Measurements from ENCODE around the gene TNPO3. TPM values are rescaled to one million over a fixed set of nuclear protein-coding genes. Genes with fewer than 3 reads are reported as not detected.
A peak's percentile ranks its signal among the peaks of the same experiment; 100 is the strongest.

Gene TNPO3
- total RNA-seq, 2 experiments from 2014 or later = 57.7 to 60.5 TPM

GRCh38 chr7:128955981-128956380 is 98.9 kb downstream of the TNPO3 start:
- ATAC-seq = no peak
- Mint-ChIP-seq H3K9me3 (ENCODE audit: low read depth) (no peaks in the 10 kb centered on the region), H3K4me3 (no peak overlapping the region), H3K36me3 (ENCODE audit: low read depth) (peaks cover 58% of the 10 kb centered on the region), H3K4me1 (peaks cover 22% of the 10 kb centered on the region), H3K27ac (no peak overlapping the region), H3K27me3 (no peaks in the 10 kb centered on the region)
- no peak for DNase-seq
- CTCF ChIA-PET = interaction anchor here (0.6 kb wide), 1 partner anchor 72 kb away, joined by 3 read pairs; no protein-coding TSS in a partner anchor
- intact Hi-C loops (cut with DNase I, micrococcal nuclease) = no loop called here
- POLR2A ChIA-PET = no interaction called here

GRCh38 chr7:128954830-128955802 is 99.8 kb downstream of the TNPO3 start:
- Mint-ChIP-seq H3K27ac (no peak overlapping the region), H3K27me3 (no peaks in the 10 kb centered on the region), H3K4me3 (no peak overlapping the region), H3K36me3 (ENCODE audit: low read depth) (peaks cover 61% of the 10 kb centered on the region), H3K4me1 (peaks cover 22% of the 10 kb centered on the region), H3K9me3 (ENCODE audit: low read depth) (no peaks in the 10 kb centered on the region)
- DNase-seq (no peak), ATAC-seq (no peak)
- ChIA-PET POLR2A (no interaction called here), CTCF (interaction anchor here (0.6 to 1.0 kb wide), 3 partner anchors 69 to 178 kb away, joined by 3 read pairs; no protein-coding TSS in a partner anchor)
- intact Hi-C loops (cut with DNase I, micrococcal nuclease) = no loop called here

- ATAC-seq (peak; percentile 67), DNase-seq (no peak)
- H3K27me3 Mint-ChIP-seq = no peaks in the 10 kb centered on the region
- no peak overlapping the region for H3K4me3 Mint-ChIP-seq
- H3K9me3 Mint-ChIP-seq (ENCODE audit: low read depth) = no peaks in the 10 kb centered on the region
- H3K4me1 Mint-ChIP-seq = peaks cover 13% of the 10 kb centered on the region
- H3K27ac Mint-ChIP-seq = no peak overlapping the region
- intact Hi-C loops (cut with DNase I, micrococcal nuclease) = no loop called here
- ChIA-PET CTCF (interaction anchor here (0.7 to 1.2 kb wide), 3 partner anchors 9 to 179 kb away, joined by 3 read pairs; no protein-coding TSS in a partner anchor), POLR2A (no interaction called here)
- H3K36me3 Mint-ChIP-seq (ENCODE audit: low read depth) = peaks cover 53% of the 10 kb centered on the region
Observed at GRCh38 chr7:128954150-128954549, 100.8 kb downstream of the TNPO3 start.

- Mint-ChIP-seq H3K4me1 (peaks cover 10% of the 10 kb centered on the region), H3K4me3 (no peak overlapping the region), H3K9me3 (ENCODE audit: low read depth) (no peaks in the 10 kb centered on the region), H3K36me3 (ENCODE audit: low read depth) (peaks cover 30% of the 10 kb centered on the region), H3K27me3 (no peaks in the 10 kb centered on the region), H3K27ac (no peak overlapping the region)
- ChIA-PET POLR2A (interaction anchor here (0.6 kb wide), 1 partner anchor 11 kb away, joined by 8 read pairs; no protein-coding TSS in a partner anchor), CTCF (interaction anchor here (0.6 to 1.0 kb wide), 3 partner anchors 8 to 1865 kb away, joined by 3 read pairs; no protein-coding TSS in a partner anchor)
- ATAC-seq = no peak
- intact Hi-C loops (cut with DNase I, micrococcal nuclease) = no loop called here
- no peak for DNase-seq
Observed at GRCh38 chr7:128951296-128951695, 103.6 kb downstream of the TNPO3 start.

GRCh38 chr7:128948976-128949760 is 105.7 kb downstream of the TNPO3 start:
- Mint-ChIP-seq H3K36me3 (ENCODE audit: low read depth) (peaks cover 13% of the 10 kb centered on the region), H3K9me3 (ENCODE audit: low read depth) (no peaks in the 10 kb centered on the region), H3K27me3 (no peaks in the 10 kb centered on the region), H3K27ac (no peak overlapping the region), H3K4me3 (no peak overlapping the region), H3K4me1 (peaks cover 2% of the 10 kb centered on the region)
- POLR2A ChIA-PET = interaction anchor here (1.1 kb wide), 1 partner anchor 26 kb away, joined by 3 read pairs; no protein-coding TSS in a partner anchor
- intact Hi-C loops (cut with DNase I, micrococcal nuclease) = no loop called here
- DNase-seq = no peak
- CTCF ChIA-PET = interaction anchor here (0.6 to 0.7 kb wide), 2 partner anchors 289 to 830 kb away, joined by 3 read pairs; no protein-coding TSS in a partner anchor
- ATAC-seq = no peak

- POLR2A ChIA-PET = interaction anchor here (0.6 kb wide), 1 partner anchor 11 kb away, joined by 3 read pairs; no protein-coding TSS in a partner anchor
Observed at GRCh38 chr7:128948312-128948973, 106.5 kb downstream of the TNPO3 start.

GRCh38 chr7:128947854-128948253 is 107.1 kb downstream of the TNPO3 start:
- peaks cover 3% of the 10 kb centered on the region for H3K36me3 Mint-ChIP-seq (ENCODE audit: low read depth)
- intact Hi-C loops (cut with DNase I, micrococcal nuclease) = no loop called here
- ATAC-seq = no peak
- CTCF ChIA-PET = interaction anchor here (0.6 to 1.0 kb wide), 3 partner anchors 8 to 82 kb away, joined by 3 to 4 read pairs (median 3); no protein-coding TSS in a partner anchor
- no peaks in the 10 kb centered on the region for H3K27me3 Mint-ChIP-seq
- no peak overlapping the region for H3K4me3 Mint-ChIP-seq
- POLR2A ChIA-PET = interaction anchor here (0.6 kb wide), 1 partner anchor 11 kb away, joined by 3 read pairs; no protein-coding TSS in a partner anchor
- H3K4me1 Mint-ChIP-seq = no peaks in the 10 kb centered on the region
- H3K27ac Mint-ChIP-seq = no peak overlapping the region
- H3K9me3 Mint-ChIP-seq (ENCODE audit: low read depth) = no peaks in the 10 kb centered on the region
- no peak for DNase-seq

More at GRCh38 chr7:128948312-128948973, 106.5 kb downstream of the TNPO3 start:
- Mint-ChIP-seq H3K27ac (no peak overlapping the region), H3K4me3 (no peak overlapping the region), H3K9me3 (ENCODE audit: low read depth) (no peaks in the 10 kb centered on the region), H3K36me3 (ENCODE audit: low read depth) (peaks cover 7% of the 10 kb centered on the region), H3K4me1 (no peaks in the 10 kb centered on the region), H3K27me3 (no peaks in the 10 kb centered on the region)
- ATAC-seq (no peak), DNase-seq (no peak)
- intact Hi-C loops (cut with DNase I, micrococcal nuclease) = no loop called here
- CTCF ChIA-PET = interaction anchor here (0.6 to 1.0 kb wide), 3 partner anchors 9 to 831 kb away, joined by 3 read pairs; no protein-coding TSS in a partner anchor

GRCh38 chr7:128946936-128947830 is 107.7 kb downstream of the TNPO3 start:
- POLR2A ChIA-PET = no interaction called here
- H3K9me3 Mint-ChIP-seq (ENCODE audit: low read depth) = no peaks in the 10 kb centered on the region
- no peak overlapping the region for H3K27ac Mint-ChIP-seq
- no peaks in the 10 kb centered on the region for H3K4me1 Mint-ChIP-seq
- H3K27me3 Mint-ChIP-seq = no peaks in the 10 kb centered on the region
- H3K4me3 Mint-ChIP-seq = no peak overlapping the region
- intact Hi-C loops (cut with DNase I, micrococcal nuclease) = no loop called here
- CTCF ChIA-PET = interaction anchor here (0.6 to 1.7 kb wide), 5 partner anchors 8 to 135 kb away, joined by 3 to 4 read pairs (median 3); no protein-coding TSS in a partner anchor
- H3K36me3 Mint-ChIP-seq (ENCODE audit: low read depth) = peaks cover 3% of the 10 kb centered on the region
- peak; percentile 34 for DNase-seq
- peak; percentile 37 for ATAC-seq

GRCh38 chr7:128945668-128946366 is 109.1 kb downstream of the TNPO3 start:
- peaks cover 3% of the 10 kb centered on the region for H3K27me3 Mint-ChIP-seq
- no peak for ATAC-seq
- intact Hi-C loops (cut with DNase I, micrococcal nuclease) = no loop called here
- peaks cover 5% of the 10 kb centered on the region for H3K4me1 Mint-ChIP-seq
- no peak for DNase-seq
- no peak overlapping the region for H3K4me3 Mint-ChIP-seq
- peaks cover 1% of the 10 kb centered on the region for H3K36me3 Mint-ChIP-seq (ENCODE audit: low read depth)
- CTCF ChIA-PET = interaction anchor here (1.7 kb wide), 1 partner anchor 20 kb away, joined by 4 read pairs; no protein-coding TSS in a partner anchor
- POLR2A ChIA-PET = no interaction called here
- H3K27ac Mint-ChIP-seq = no peak overlapping the region
- no peaks in the 10 kb centered on the region for H3K9me3 Mint-ChIP-seq (ENCODE audit: low read depth)

Data from activated CD4-positive, alpha-beta T cell treated with anti-CD3 and anti-CD28 coated beads for 36 hours (primary cell).